Measurements from ENCODE around the gene ANKS1B. TPM values are rescaled to one million over a fixed set of nuclear protein-coding genes. Genes with fewer than 3 reads are reported as not detected.

ANKS1B gene
- polyA plus RNA-seq, 3 donors: not detected

GRCh38 chr12:98740751-98741150, 1244.0 kb downstream of the ANKS1B start:
- peaks cover 19 to 30% (median 23%) of the 10 kb centered on the region in 3 donors for H3K27me3 Mint-ChIP-seq (ENCODE audit: low read depth in 3 of 3)
- Histone ChIP-seq H3K27ac (ENCODE audit: low read depth in 1 of 2, low read length in 2 of 2) (no peak overlapping the region), H3K4me1 (ENCODE audit: control insufficient read depth in 1 of 2, insufficient read depth in 2 of 2, low read length in 2 of 2) (peaks cover 4 to 5% of the 10 kb centered on the region in 2 donors), H3K79me2 (ENCODE audit: insufficient read depth, low read length) (no peaks in the 10 kb centered on the region), H2AFZ (ENCODE audit: insufficient read depth, low read depth, low read length, poor library complexity, severe bottlenecking) (no peak overlapping the region), H4K20me1 (ENCODE audit: insufficient read depth, low read length) (peaks cover 6% of the 10 kb centered on the region), H3K9me3 (replicated peaks in 1 of 2; ENCODE audit: control insufficient read depth in 1 of 2, insufficient read depth in 1 of 2, low read length in 2 of 2) (peaks cover 0 to 7% of the 10 kb centered on the region in 2 donors), H3K4me2 (replicated peaks; ENCODE audit: extremely low read depth, low read length, poor library complexity, severe bottlenecking) (no peak overlapping the region), H3K27me3 (ENCODE audit: control insufficient read depth in 2 of 2, insufficient read depth in 2 of 2, low read length in 2 of 2) (peaks cover 15 to 31% of the 10 kb centered on the region in 2 donors), H3K4me3 (replicated peaks in 1 of 3; ENCODE audit: low read depth in 2 of 3, low read length in 3 of 3) (no peak overlapping the region), H3K9ac (ENCODE audit: insufficient read depth, low read length, poor library complexity, severe bottlenecking) (no peak overlapping the region), H3K36me3 (replicated peaks in 1 of 2; ENCODE audit: control insufficient read depth in 1 of 2, insufficient read depth in 2 of 2, low read length in 2 of 2) (peaks cover 8 to 19% of the 10 kb centered on the region in 2 donors)
- intact Hi-C loops (cut with micrococcal nuclease): no loop called here
- H3K36me3 Mint-ChIP-seq: peaks cover 10% of the 10 kb centered on the region in 2 donors
- H3K9me3 Mint-ChIP-seq: peaks cover 0 to 4% (median under 1%) of the 10 kb centered on the region in 7 donors
- WGBS (ENCODE audit: insufficient coverage): no CpG with 5 or more reads among the region's 1 CpG
- H3K27ac Mint-ChIP-seq: no peak overlapping the region
- no peak for TF ChIP-seq CTCF (IDR thresholded peaks at IDR 0.05)
- H3K4me1 Mint-ChIP-seq: peaks cover 4% of the 10 kb centered on the region
- H3K4me3 Mint-ChIP-seq: no peak overlapping the region
- no peak for DNase-seq

- no peak for DNase-seq
- Histone ChIP-seq H3K9ac (ENCODE audit: insufficient read depth, low read length, poor library complexity, severe bottlenecking) (no peak overlapping the region), H3K79me2 (ENCODE audit: insufficient read depth, low read length) (no peaks in the 10 kb centered on the region), H2AFZ (ENCODE audit: insufficient read depth, low read depth, low read length, poor library complexity, severe bottlenecking) (no peak overlapping the region), H3K4me2 (replicated peaks; ENCODE audit: extremely low read depth, low read length, poor library complexity, severe bottlenecking) (no peak overlapping the region), H3K4me3 (replicated peaks in 1 of 3; ENCODE audit: low read depth in 2 of 3, low read length in 3 of 3) (no peak overlapping the region), H3K27ac (ENCODE audit: low read depth in 1 of 2, low read length in 2 of 2) (no peak overlapping the region), H3K36me3 (replicated peaks in 1 of 2; ENCODE audit: control insufficient read depth in 1 of 2, insufficient read depth in 2 of 2, low read length in 2 of 2) (peaks cover 29 to 41% of the 10 kb centered on the region in 2 donors), H3K9me3 (replicated peaks in 1 of 2; ENCODE audit: control insufficient read depth in 1 of 2, insufficient read depth in 1 of 2, low read length in 2 of 2) (peaks cover 0 to 3% of the 10 kb centered on the region in 2 donors), H4K20me1 (ENCODE audit: insufficient read depth, low read length) (peaks cover 18% of the 10 kb centered on the region), H3K4me1 (ENCODE audit: control insufficient read depth in 1 of 2, insufficient read depth in 2 of 2, low read length in 2 of 2) (no peaks in the 10 kb centered on the region), H3K27me3 (ENCODE audit: control insufficient read depth in 2 of 2, insufficient read depth in 2 of 2, low read length in 2 of 2) (peaks cover under 1 to 11% of the 10 kb centered on the region in 2 donors)
- Mint-ChIP-seq H3K9me3 (peaks cover 0 to 4% (median 0%) of the 10 kb centered on the region in 7 donors), H3K36me3 (peaks cover 29 to 30% of the 10 kb centered on the region in 2 donors), H3K4me3 (no peak overlapping the region), H3K27ac (peak overlapping the region in 3 of 7 donors; percentile 23 to 60 (median 58)), H3K27me3 (ENCODE audit: low read depth in 3 of 3) (peaks cover 10 to 20% (median 10%) of the 10 kb centered on the region in 3 donors), H3K4me1 (no peaks in the 10 kb centered on the region)
- intact Hi-C loops (cut with micrococcal nuclease): no loop called here
- no CpG with 5 or more reads among the region's 2 CpGs for WGBS (ENCODE audit: insufficient coverage)
- TF ChIP-seq CTCF (IDR thresholded peaks at IDR 0.05): no peak
Observed at GRCh38 chr12:98738539-98738938, 1246.2 kb downstream of the ANKS1B start.

All from CD14-positive monocyte (primary cell).